SK-N-SH treated with all-trans-retinoic acid at 6 μM for 48 hours (cell line): ENCODE results near the gene TMUB1.

Experiments used
- ATAC-seq: fragments of 200-7000 bp; cut with Tn5 transposase; 3 replicates; pipeline ENCODE4 v1.9.1; 2020; ENCODE audit warnings: mild to moderate bottlenecking, moderate library complexity
- CREB5 ChIP-seq: fragments of 250-450 bp; sonication (Bioruptor Pico); IDR thresholded peaks from 2 replicates; pipeline ENCODE4 v1.5.1; 2020; ENCODE audit warnings: low read depth, mild to moderate bottlenecking, moderate library complexity
- CSDC2 ChIP-seq: fragments of 250-450 bp; sonication (Bioruptor Pico); IDR thresholded peaks from 2 replicates; pipeline ENCODE4 v1.5.0; 2020; ENCODE audit warnings: mild to moderate bottlenecking, moderate library complexity
- ISL1 ChIP-seq: fragments of 250-450 bp; sonication (Bioruptor Pico); IDR thresholded peaks from 2 replicates; pipeline ENCODE4 v2.1.2; 2022; ENCODE audit warnings: mild to moderate bottlenecking, moderate library complexity
- PATZ1 ChIP-seq: fragments of 250-450 bp; sonication (Bioruptor Pico); IDR thresholded peaks from 2 replicates; pipeline ENCODE4 v1.8.0; 2020; ENCODE audit warnings: mild to moderate bottlenecking, moderate library complexity, borderline replicate concordance
- PPARA ChIP-seq: fragments of 250-450 bp; sonication (Bioruptor Pico); IDR thresholded peaks from 2 replicates; pipeline ENCODE4 v1.5.0; 2020; ENCODE audit warnings: mild to moderate bottlenecking, borderline replicate concordance
- RARB ChIP-seq: fragments of 250-450 bp; sonication (Bioruptor Pico); IDR thresholded peaks from 2 replicates; pipeline ENCODE4 v1.8.0; 2021; ENCODE audit warnings: mild to moderate bottlenecking, moderate library complexity
- TSHZ2 ChIP-seq: fragments of 250-450 bp; sonication (Bioruptor Pico); IDR thresholded peaks from 2 replicates; pipeline ENCODE4 v1.5.0; 2020; ENCODE audit warnings: mild to moderate bottlenecking, moderate library complexity
- ZC3H10 ChIP-seq: fragments of 250-450 bp; sonication (Bioruptor Pico); IDR thresholded peaks from 2 replicates; pipeline ENCODE4 v1.5.1; 2021; ENCODE audit warnings: mild to moderate bottlenecking, moderate library complexity
- ZFP3 ChIP-seq: fragments of 250-450 bp; sonication (Bioruptor Pico); IDR thresholded peaks from 2 replicates; pipeline ENCODE4 v1.5.0; 2020; ENCODE audit warnings: mild to moderate bottlenecking, moderate library complexity
- ZNF70 ChIP-seq: fragments of 450-650 bp; formaldehyde crosslinking; IDR thresholded peaks from 2 replicates; pipeline ENCODE4 v1.5.0; 2020; ENCODE audit warnings: mild to moderate bottlenecking, moderate library complexity
- TF ChIP-seq, protein P1 (sequence below): fragments of 250-450 bp; sonication (Bioruptor Pico); IDR thresholded peaks from 2 replicates; pipeline ENCODE4 v1.5.1; 2021; ENCODE audit warnings: mild to moderate bottlenecking, moderate library complexity

Gene TMUB1

GRCh38 chr7:151033864-151034249 is 49.4 kb downstream of the TMUB1 start:
- no peak for ATAC-seq
- no peak for TF ChIP-seq TSHZ2
- no peak for TF ChIP-seq CSDC2 (CRISPR knock-in tag)
- TF ChIP-seq ZC3H10 (CRISPR knock-in tag), result no peak
- TF ChIP-seq PPARA (CRISPR knock-in tag), result no peak
- TF ChIP-seq RARB, result no peak

DNA sequence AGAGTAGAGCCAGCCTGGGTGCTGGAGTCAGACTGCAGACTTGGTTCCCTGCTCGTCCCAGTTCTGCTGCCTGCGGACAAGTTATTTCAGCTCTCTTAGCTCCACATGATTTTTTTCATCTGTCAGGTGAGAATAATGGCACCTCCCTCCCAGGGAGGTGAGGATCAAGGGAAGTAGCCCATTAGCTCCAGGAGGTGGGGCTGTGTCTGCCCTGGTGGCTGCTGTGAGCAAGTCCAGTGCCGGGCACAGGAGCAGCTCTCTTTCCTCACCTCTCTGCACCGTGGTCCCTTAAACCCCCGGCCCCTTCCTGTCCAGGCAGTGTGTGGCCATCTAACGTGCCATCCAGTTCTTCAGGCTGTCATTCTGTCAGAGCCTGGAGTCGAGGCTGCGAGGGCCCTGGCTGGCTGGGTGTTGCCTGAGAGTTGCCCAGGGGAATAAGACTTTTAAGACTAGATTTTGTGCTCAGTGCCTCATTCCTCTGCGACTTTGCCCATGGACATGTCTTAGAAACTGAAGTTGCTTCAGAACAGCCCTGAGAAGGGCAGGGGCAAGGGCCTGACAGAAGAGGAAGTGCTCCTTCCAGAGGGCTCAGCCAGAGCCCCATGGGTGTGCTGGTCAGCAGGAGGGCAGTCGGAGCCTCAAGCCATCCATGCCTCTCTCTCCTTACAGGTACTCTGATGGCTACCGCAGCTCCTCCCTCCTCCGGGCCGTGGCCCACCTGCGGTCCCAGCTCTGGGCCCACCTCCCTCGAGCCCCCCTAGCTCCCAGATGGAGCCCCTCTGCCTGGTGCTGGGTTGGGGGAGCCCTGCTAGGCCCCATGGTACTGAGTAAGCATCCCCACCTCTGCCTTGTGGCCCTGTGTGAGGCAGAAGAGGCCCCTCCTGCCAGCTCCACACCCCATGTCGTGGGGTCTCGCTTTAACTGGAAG is 50.1 kb downstream of the TMUB1 start:
- ATAC-seq, result no peak
- TF ChIP-seq ZFP3 (CRISPR knock-in tag) (no peak), ISL1 (CRISPR knock-in tag) (no peak), CREB5 (CRISPR knock-in tag) (no peak), TSHZ2 (no peak), RARB (no peak), PATZ1 (no peak), ZNF70 (CRISPR knock-in tag) (no peak)
- TF ChIP-seq, protein P1, sequence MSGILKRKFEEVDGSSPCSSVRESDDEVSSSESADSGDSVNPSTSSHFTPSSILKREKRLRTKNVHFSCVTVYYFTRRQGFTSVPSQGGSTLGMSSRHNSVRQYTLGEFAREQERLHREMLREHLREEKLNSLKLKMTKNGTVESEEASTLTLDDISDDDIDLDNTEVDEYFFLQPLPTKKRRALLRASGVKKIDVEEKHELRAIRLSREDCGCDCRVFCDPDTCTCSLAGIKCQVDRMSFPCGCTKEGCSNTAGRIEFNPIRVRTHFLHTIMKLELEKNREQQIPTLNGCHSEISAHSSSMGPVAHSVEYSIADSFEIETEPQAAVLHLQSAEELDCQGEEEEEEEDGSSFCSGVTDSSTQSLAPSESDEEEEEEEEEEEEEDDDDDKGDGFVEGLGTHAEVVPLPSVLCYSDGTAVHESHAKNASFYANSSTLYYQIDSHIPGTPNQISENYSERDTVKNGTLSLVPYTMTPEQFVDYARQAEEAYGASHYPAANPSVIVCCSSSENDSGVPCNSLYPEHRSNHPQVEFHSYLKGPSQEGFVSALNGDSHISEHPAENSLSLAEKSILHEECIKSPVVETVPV (CRISPR knock-in tag), result no peak
